Stimulated activated CD4-positive, alpha-beta T cell treated with anti-CD3 and anti-CD28 coated beads, Interleukin-1b, Interleukin-23, amount 100 ng/mL, for 1 hour (primary cell): ENCODE data around the gene C17orf114.

Source experiments
- DNase-seq, 2 donors: peaks; one replicate each; pipeline ENCODE4 v3.0.0-alpha.2; 2020; ENCODE audit warnings: low read depth in 2 of 2

The C17orf114 gene

GRCh38 chr17:4788159-4788806 lies 13.8 kb downstream of the C17orf114 start:
- no peak for DNase-seq

GRCh38 chr17:4786516-4786915 lies 15.6 kb downstream of the C17orf114 start:
- no peak for DNase-seq

GRCh38 chr17:4786106-4786511 lies 16.0 kb downstream of the C17orf114 start, which contains the start of gene VMO1:
VMO1 (minus strand) TSS chr17:4786364; CDS start chr17:4786352, 12 bp downstream.
- DNase-seq: no peak

- no peak for DNase-seq
These were observed 16.6 kb downstream of the C17orf114 start for GRCh38 chr17:4785311-4786105.

GRCh38 chr17:4782652-4783051 lies 19.5 kb downstream of the C17orf114 start:
- DNase-seq: no peak

- DNase-seq: no peak
These were observed 21.7 kb downstream of the C17orf114 start for GRCh38 chr17:4780325-4780955.

- no peak for DNase-seq
These were observed 24.0 kb downstream of the C17orf114 start for GRCh38 chr17:4777969-4778760.

- DNase-seq: no peak
These were observed 29.9 kb downstream of the C17orf114 start for GRCh38 chr17:4772235-4772613.

- no peak for DNase-seq
These were observed 30.5 kb downstream of the C17orf114 start, which contains the start of gene TM4SF5 for GRCh38 chr17:4771519-4772234. TM4SF5 (plus strand) TSS chr17:4771886; CDS start chr17:4771923, 37 bp downstream.

- DNase-seq: no peak
These were observed 32.5 kb downstream of the C17orf114 start for GRCh38 chr17:4769628-4770027.

- DNase-seq: no peak
These were observed 33.8 kb downstream of the C17orf114 start for GRCh38 chr17:4768298-4768697.

- DNase-seq: no peak
These were observed 35.4 kb downstream of the C17orf114 start for GRCh38 chr17:4766723-4767122.

GRCh38 chr17:4766201-4766600 lies 35.9 kb downstream of the C17orf114 start:
- DNase-seq: no peak

GRCh38 chr17:4764595-4764994 lies 37.5 kb downstream of the C17orf114 start:
- DNase-seq: no peak

- no peak for DNase-seq
These were observed 42.3 kb downstream of the C17orf114 start for GRCh38 chr17:4759776-4760236.

GRCh38 chr17:4753392-4753791 lies 48.7 kb downstream of the C17orf114 start:
- DNase-seq: no peak

- DNase-seq: no peak
These were observed 50.2 kb downstream of the C17orf114 start for GRCh38 chr17:4751932-4752331.
